ENCODE data around the gene KRT84.

DNA sequence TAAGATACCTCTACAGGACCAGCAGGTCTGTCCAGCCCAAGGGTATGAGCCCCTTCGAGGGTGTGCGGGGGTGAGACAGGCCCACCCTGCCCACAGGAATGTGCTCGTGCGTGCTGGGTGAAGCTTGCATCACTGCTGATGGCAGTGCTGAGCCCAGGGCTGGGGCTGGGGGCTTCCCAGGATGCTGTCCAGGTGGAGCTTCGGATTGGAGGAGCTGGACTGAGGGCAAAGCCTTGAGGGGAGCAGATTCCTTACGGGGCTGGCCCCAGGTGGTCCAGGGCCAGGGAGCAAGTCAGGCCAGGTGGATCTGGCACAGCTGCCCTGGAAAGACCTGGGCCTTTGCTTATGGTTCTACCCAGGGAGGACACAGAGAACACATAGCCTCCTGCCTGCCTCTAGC is 15.6 kb downstream of the KRT84 start:
- no peak for TF ChIP-seq POLR2AphosphoS5 (IDR thresholded peaks at IDR 0.05)
- TF ChIP-seq, protein P1, sequence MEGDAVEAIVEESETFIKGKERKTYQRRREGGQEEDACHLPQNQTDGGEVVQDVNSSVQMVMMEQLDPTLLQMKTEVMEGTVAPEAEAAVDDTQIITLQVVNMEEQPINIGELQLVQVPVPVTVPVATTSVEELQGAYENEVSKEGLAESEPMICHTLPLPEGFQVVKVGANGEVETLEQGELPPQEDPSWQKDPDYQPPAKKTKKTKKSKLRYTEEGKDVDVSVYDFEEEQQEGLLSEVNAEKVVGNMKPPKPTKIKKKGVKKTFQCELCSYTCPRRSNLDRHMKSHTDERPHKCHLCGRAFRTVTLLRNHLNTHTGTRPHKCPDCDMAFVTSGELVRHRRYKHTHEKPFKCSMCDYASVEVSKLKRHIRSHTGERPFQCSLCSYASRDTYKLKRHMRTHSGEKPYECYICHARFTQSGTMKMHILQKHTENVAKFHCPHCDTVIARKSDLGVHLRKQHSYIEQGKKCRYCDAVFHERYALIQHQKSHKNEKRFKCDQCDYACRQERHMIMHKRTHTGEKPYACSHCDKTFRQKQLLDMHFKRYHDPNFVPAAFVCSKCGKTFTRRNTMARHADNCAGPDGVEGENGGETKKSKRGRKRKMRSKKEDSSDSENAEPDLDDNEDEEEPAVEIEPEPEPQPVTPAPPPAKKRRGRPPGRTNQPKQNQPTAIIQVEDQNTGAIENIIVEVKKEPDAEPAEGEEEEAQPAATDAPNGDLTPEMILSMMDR (IDR thresholded peaks at IDR 0.05; ENCODE audit: poor library complexity, severe bottlenecking): no peak
- TF ChIP-seq, protein P2, sequence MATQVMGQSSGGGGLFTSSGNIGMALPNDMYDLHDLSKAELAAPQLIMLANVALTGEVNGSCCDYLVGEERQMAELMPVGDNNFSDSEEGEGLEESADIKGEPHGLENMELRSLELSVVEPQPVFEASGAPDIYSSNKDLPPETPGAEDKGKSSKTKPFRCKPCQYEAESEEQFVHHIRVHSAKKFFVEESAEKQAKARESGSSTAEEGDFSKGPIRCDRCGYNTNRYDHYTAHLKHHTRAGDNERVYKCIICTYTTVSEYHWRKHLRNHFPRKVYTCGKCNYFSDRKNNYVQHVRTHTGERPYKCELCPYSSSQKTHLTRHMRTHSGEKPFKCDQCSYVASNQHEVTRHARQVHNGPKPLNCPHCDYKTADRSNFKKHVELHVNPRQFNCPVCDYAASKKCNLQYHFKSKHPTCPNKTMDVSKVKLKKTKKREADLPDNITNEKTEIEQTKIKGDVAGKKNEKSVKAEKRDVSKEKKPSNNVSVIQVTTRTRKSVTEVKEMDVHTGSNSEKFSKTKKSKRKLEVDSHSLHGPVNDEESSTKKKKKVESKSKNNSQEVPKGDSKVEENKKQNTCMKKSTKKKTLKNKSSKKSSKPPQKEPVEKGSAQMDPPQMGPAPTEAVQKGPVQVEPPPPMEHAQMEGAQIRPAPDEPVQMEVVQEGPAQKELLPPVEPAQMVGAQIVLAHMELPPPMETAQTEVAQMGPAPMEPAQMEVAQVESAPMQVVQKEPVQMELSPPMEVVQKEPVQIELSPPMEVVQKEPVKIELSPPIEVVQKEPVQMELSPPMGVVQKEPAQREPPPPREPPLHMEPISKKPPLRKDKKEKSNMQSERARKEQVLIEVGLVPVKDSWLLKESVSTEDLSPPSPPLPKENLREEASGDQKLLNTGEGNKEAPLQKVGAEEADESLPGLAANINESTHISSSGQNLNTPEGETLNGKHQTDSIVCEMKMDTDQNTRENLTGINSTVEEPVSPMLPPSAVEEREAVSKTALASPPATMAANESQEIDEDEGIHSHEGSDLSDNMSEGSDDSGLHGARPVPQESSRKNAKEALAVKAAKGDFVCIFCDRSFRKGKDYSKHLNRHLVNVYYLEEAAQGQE (IDR thresholded peaks at IDR 0.05; ENCODE audit: borderline replicate concordance): no peak
